ENCODE results near the gene TIMP3.
"Not testable (repeated sequence)": the region's sequence is repeated elsewhere in the genome, so short reads cannot be mapped to it uniquely, and the experiment has no call there.

Gene TIMP3

GRCh38 chr22:32854351-32854804 is 52.9 kb downstream of the TIMP3 start:
- no peak for DNase-seq (ENCODE audit: low read depth in 2 of 2)

GRCh38 chr22:32855045-32855756 is 53.7 kb downstream of the TIMP3 start:
- DNase-seq (ENCODE audit: low read depth in 2 of 2): no peak

DNA sequence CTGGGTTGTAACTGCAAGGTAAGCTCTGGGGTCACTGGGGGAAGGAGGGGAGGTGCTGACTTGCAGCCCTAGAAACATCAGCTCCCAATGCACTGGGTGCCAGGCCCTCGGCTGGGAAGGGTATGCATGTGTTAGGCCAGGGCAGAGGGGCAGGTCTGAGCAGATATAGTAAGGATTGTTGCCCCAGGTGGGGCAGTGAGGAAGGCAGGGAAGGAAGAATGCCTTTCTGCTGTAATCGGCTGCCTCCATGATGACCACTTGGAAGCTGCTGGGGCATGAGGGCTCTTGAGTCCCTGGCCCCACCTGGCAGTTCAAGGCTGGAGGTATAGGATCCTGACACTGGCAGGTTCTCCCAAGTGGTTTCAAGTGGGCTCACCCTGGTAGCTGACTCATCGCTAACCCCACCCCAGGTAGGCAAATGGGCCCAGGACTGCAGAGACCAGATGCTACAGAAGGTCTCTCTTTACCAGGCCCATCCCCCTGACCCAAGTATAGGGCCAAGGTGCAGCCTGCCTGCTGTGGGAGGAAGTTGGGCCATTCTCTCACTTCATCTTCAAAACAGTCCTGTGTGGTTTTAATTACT is 56.7 kb downstream of the TIMP3 start:
- DNase-seq (ENCODE audit: low read depth in 2 of 2): no peak

DNA sequence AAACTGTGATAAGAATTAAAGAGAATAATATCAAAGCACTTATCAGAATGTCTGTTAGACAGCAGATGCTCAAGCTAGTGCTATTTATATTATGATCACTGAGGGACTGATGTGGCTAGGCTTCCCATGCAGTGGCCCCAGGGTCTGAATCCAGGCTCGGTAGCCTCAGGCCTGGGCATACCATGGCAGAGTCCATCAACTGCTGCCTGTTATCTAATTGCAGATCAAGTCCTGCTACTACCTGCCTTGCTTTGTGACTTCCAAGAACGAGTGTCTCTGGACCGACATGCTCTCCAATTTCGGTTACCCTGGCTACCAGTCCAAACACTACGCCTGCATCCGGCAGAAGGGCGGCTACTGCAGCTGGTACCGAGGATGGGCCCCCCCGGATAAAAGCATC is 57.5 kb downstream of the TIMP3 start:
- no peak for DNase-seq (ENCODE audit: low read depth in 2 of 2)

DNA sequence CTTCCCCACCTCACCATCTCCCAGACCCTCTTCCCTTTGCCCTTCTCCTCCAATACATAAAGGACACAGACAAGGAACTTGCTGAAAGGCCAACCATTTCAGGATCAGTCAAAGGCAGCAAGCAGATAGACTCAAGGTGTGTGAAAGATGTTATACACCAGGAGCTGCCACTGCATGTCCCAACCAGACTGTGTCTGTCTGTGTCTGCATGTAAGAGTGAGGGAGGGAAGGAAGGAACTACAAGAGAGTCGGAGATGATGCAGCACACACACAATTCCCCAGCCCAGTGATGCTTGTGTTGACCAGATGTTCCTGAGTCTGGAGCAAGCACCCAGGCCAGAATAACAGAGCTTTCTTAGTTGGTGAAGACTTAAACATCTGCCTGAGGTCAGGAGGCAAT is 58.2 kb downstream of the TIMP3 start:
- DNase-seq (ENCODE audit: low read depth in 2 of 2): no peak

DNA sequence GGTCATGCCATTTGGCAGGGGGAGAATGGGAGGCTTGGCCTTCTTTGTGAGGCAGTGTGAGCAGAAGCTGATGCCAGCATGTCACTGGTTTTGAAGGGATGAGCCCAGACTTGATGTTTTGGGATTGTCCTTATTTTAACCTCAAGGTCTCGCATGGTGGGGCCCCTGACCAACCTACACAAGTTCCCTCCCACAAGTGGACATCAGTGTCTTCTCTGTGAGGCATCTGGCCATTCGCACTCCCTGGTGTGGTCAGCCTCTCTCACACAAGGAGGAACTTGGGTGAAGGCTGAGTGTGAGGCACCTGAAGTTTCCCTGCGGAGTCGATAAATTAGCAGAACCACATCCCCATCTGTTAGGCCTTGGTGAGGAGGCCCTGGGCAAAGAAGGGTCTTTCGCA is 59.8 kb downstream of the TIMP3 start:
- no peak for DNase-seq (ENCODE audit: low read depth in 2 of 2)

GRCh38 chr22:32862083-32862482 is 60.6 kb downstream of the TIMP3 start:
- no peak for DNase-seq (ENCODE audit: low read depth in 2 of 2)

DNA sequence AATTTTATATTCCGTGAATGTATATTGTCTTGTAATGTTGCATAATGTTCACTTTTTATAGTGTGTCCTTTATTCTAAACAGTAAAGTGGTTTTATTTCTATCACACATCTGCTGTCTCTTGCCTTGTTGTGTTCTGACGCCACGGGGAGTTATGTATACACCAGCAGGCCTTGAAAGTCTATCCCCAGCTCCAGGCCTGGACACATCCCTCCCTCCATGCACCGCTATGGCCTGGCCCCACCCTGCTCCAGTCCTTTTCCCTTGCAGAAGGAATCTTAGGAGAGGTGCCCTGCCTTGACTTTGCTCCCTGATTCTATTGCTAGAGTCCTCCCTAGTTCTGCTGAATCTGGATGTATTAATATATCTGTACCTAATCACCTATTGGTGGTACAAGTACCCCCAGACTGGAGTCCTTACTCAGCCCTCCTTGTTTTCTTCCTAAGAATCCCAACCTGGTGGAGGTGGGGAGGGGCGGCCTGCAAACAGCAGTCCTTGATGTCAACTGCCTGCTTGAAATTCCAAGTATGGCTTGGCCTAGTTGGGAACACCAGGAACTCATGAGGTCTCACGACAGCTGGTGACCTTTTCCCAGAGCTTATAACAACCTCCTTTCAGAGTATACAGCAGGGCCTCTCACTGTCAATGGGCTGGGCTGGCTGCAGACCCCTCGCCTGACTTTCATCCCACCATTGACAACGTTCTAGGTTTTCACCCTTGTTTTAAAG is 61.6 kb downstream of the TIMP3 start:
- DNase-seq (ENCODE audit: low read depth in 2 of 2): no peak

- no peak for DNase-seq (ENCODE audit: low read depth in 2 of 2)
Observed at GRCh38 chr22:32864041-32864440, 62.5 kb downstream of the TIMP3 start.

DNA sequence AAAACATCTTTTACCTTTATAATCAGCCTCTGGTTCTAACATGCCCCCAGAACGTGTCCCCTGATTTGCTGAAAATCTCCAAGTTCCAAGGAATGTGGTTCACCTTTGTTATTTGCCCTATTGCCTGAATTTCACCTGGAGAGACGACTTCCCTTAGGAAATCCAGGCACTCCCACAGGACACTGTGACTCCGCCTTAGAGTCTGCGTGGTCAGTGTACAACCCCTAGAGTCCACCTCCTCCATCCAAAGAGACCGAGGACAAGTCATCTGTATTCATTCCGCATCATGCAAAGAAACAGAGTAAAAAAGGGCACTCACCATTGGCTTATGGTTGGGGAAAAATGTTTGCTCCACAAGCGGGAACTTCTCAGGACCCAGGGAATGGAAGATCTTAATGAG is 63.1 kb downstream of the TIMP3 start:
- DNase-seq (ENCODE audit: low read depth in 2 of 2): no peak

GRCh38 chr22:32866953-32867352 is 65.4 kb downstream of the TIMP3 start:
- no peak for DNase-seq (ENCODE audit: low read depth in 2 of 2)

DNA sequence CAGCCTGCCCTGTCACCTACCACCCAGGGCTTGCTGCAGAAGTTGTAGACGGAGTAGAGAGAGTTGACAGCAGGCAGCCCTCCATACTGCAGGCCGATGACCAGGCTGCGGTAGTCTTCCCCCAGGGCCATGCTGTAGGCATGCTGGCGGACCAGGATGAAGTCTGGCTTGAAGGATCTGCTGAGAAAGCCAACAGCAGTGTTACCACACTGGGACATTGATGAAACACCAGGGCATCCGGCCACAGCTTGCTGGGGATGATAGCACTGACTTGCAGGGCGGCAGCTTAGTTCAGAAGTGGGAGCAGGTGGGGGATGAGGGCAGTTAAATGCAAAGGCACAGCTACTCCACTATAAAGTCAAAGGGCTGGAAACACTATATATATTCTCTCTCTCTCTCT is 67.4 kb downstream of the TIMP3 start:
- no peak for DNase-seq (ENCODE audit: low read depth in 2 of 2)

- no peak for DNase-seq (ENCODE audit: low read depth in 2 of 2)
Observed at GRCh38 chr22:32870474-32870873, 69.0 kb downstream of the TIMP3 start.

- not testable (repeated sequence) for DNase-seq (ENCODE audit: low read depth in 2 of 2)
Observed at GRCh38 chr22:32873604-32874003, 72.1 kb downstream of the TIMP3 start.

- no peak for DNase-seq (ENCODE audit: low read depth in 2 of 2)
Observed at GRCh38 chr22:32874385-32874784, 72.9 kb downstream of the TIMP3 start.

DNA sequence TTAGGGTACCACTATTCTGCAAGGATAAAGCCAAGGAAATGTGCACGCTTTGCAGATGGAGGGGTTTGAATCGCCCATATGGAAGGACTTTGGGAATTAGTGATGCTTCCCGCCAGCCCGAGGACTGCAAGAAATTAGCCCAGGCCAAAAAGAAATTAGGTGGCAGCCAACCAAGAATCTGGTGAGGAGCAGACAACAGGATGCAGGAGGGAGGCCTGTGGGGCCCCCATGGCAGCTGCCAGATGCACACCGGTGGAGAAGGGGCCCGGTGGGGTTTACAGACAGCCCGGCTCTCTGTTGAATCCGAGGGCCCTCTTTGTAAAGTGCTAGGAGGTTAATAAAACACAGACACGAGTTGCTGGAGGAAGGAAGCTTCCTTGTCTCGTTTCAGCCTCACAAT is 73.5 kb downstream of the TIMP3 start:
- DNase-seq (ENCODE audit: low read depth in 2 of 2): no peak

DNA sequence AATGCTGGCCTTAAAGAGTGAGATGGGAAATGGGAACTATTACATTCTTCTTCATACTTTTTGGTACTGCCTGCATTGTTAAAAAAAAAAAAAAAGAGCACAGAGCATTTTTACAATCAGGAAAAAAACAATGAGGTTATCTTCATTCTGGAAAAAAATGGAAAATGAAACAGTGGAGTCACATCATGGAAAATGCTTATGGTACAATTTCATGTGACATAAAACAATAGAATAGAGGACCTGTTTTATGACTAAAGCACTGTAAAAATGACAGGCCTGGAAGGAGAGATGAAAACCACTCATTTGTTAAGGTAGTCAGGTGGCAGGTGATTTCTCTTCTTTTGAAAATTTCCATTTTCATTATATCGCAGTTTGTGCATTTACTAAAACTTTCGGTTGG is 75.0 kb downstream of the TIMP3 start:
- DNase-seq (ENCODE audit: low read depth in 2 of 2): no peak

DNA sequence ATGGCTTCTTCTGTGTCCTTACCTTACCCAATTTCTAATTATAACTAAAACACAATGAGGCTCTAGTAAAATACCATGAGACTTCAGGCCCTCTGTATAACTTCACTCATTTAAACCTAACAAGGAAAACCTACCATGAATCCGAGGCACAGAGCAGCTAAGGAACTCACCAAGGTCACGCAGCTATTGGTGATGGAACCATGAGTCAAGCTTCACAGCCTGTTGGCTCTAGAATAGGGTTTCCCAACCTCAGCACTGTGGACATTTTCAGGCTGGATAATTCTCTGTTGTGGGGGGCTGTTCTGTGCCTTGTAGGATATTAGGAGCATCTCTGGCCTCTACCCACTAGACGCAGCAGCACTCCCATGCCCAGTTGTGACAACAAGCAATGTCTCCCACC is 75.7 kb downstream of the TIMP3 start:
- no peak for DNase-seq (ENCODE audit: low read depth in 2 of 2)

GRCh38 chr22:32879550-32879949 is 78.0 kb downstream of the TIMP3 start:
- no peak for DNase-seq (ENCODE audit: low read depth in 2 of 2)

- no peak for DNase-seq (ENCODE audit: low read depth in 2 of 2)
Observed at GRCh38 chr22:32880061-32880460, 78.6 kb downstream of the TIMP3 start.

- DNase-seq (ENCODE audit: low read depth in 2 of 2): no peak
Observed at GRCh38 chr22:32880505-32880892, 79.0 kb downstream of the TIMP3 start.

GRCh38 chr22:32880893-32881596 is 79.5 kb downstream of the TIMP3 start:
- peak in 1 of 2 donors; percentile 12 for DNase-seq (ENCODE audit: low read depth in 2 of 2)
